NB4 (cell line): ENCODE measurements around the gene AP3B1.

ENCODE experiments used
- CTCF ChIP-seq: IDR thresholded peaks from one replicate; pipeline ENCODE4 v1.5.1; 2012; ENCODE audit warnings: low read depth, low read length
- MAX ChIP-seq: IDR thresholded peaks from 2 replicates; pipeline ENCODE4 v1.6.1; 2011; ENCODE audit warnings: low read depth, low read length
- MYC ChIP-seq: IDR thresholded peaks from 2 replicates; pipeline ENCODE4 v1.6.1; 2011; ENCODE audit warnings: low read depth, low read length
- POLR2A ChIP-seq: IDR thresholded peaks from 2 replicates; pipeline ENCODE4 v1.6.1; 2011; ENCODE audit warnings: mild to moderate bottlenecking; ENCODE audit not compliant: insufficient read length; ENCODE audit errors: extremely low read depth

DNA sequence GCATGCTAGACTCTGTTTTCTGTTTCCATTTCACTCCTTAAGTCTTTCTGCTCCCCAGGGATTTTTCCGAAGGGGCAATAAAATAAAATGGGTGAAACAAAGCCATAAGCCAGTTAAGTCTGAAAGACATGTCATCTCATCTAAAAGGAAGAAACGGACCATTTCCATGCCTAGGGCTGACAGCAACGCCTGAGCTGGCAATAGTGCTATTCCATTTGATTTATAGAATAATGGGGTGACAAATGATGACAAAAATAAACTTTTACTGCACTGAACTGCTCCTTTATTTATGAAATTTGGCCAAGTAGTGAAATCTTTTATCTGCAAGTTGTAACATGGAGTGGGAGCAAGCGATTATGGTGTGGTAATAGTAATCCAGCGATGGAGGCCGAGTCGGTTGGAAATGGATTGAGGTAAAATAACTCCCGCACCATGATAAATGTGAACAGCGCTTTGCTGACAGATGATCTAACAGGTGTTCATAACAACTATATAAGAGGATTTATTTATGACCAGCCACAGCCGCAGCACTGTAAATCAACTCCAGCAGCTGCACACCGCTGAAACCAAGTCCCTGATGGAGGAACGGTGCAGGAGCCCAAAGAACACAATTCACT, 298.6 kb downstream of the AP3B1 start:
- no peak for TF ChIP-seq CTCF
- no peak for TF ChIP-seq MYC
- TF ChIP-seq POLR2A = no peak
- no peak for TF ChIP-seq MAX
